Omental fat pad (tissue), 4 donors: ENCODE results near the gene DENND5B. TPM values are rescaled to one million over a fixed set of nuclear protein-coding genes. Genes with fewer than 3 reads are reported as not detected.
"Not testable (repeated sequence)": the region's sequence is repeated elsewhere in the genome, so short reads cannot be mapped to it uniquely, and the experiment has no call there.

ENCODE experiments used
- ATAC-seq: fragments of 150-250 bp; one replicate; pipeline ENCODE4 v1.9.1; 2016; ENCODE audit warnings: mild to moderate bottlenecking, moderate library complexity; ENCODE audit not compliant: low FRiP score
- DNase-seq: peaks from one replicate; pipeline ENCODE4 v3.0.0-alpha.2; 2019; ENCODE audit warnings: low spot score
- CTCF ChIP-seq, 3 donors: fragments of 450-650 bp; IDR thresholded peaks; one replicate each; pipeline ENCODE4 v1.5.1; 2016 to 2017; ENCODE audit warnings: antibody characterized with exemption in 3 of 3, mild to moderate bottlenecking in 3 of 3, moderate library complexity in 2 of 3
- total RNA-seq, 4 donors: library from RNA; depleted of rRNA; stranded (reverse); fragments of >200 nt; gene quantifications; one replicate each; pipeline ENCODE4 v1.1.0, GENCODE V29; 2016

The DENND5B gene
- total RNA-seq, 4 donors from 2014 or later, result 9.1 to 17.1 (median 15.8) TPM

GRCh38 chr12:31482816-31483215 is 108.1 kb downstream of the DENND5B start:
- DNase-seq (no peak), ATAC-seq (no peak)
- no peak for TF ChIP-seq CTCF (IDR thresholded peaks at IDR 0.05)

DNA sequence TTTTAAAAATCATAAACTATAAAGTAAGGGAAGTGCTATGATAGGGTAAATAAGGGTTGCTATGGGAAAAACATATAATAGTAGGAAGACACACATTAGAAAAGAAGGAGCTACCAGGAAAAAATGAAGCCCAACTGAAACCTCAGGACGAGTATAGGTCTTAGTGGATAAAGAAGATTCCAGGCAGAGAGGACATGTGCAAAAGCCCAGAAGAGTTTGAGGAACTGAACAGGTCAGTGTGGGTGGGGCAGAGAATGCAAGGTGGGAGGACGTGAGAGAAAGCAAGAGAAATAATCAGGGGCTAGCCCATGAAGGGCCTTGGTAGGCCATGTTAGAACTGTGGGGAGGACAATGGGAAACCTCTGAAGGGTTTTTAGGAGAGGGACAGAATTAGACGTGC is 109.5 kb downstream of the DENND5B start:
- ATAC-seq (no peak), DNase-seq (no peak)
- TF ChIP-seq CTCF (IDR thresholded peaks at IDR 0.05), result no peak

GRCh38 chr12:31479516-31480210 is 111.3 kb downstream of the DENND5B start:
- DNase-seq, result no peak
- ATAC-seq, result no peak
- no peak for TF ChIP-seq CTCF (IDR thresholded peaks at IDR 0.05)

DNA sequence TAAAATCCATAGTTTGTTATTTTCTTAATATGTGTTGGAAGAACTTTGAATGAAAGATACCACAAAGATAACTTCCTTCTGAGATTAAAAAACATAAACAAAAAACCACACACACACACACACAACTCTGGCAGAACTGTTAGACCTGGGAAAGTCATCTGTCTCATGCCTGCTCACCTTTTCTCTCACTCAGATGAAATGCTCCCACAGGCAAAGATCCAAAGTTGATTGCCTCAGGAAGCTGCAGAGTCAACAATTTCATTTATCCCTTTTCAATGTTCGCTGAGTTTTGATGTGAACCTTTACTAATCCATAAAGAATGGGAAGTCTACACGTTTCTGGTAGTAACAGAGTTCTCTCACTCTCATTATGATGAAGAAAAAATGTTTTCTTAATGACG is 112.0 kb downstream of the DENND5B start:
- DNase-seq (no peak), ATAC-seq (no peak)
- no peak for TF ChIP-seq CTCF (IDR thresholded peaks at IDR 0.05)

DNA sequence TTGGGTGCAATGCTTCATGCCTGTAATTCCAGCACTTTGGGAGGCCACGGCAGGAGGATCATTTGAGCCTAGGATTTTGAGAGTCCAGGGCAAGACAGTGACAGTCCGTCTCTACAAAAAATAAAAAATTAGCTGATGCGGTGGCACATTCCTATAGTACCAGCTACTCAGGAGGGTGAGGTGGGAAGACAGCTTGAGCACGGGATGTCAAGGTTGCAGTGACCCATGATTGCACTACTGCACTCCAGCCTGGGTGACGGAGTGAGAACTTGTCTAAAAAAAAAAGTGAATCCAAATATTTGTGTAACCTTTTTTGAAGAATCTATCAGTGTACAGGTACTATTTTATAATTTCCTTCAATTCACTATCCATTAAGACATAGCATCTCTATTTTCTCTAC is 112.5 kb downstream of the DENND5B start:
- DNase-seq (no peak), ATAC-seq (no peak)
- TF ChIP-seq CTCF (IDR thresholded peaks at IDR 0.05), result no peak

- DNase-seq (no peak), ATAC-seq (no peak)
- TF ChIP-seq CTCF (IDR thresholded peaks at IDR 0.05), result no peak
These were observed 113.2 kb downstream of the DENND5B start for GRCh38 chr12:31477687-31478086.

- no peak for DNase-seq
- ATAC-seq, result no peak
- no peak for TF ChIP-seq CTCF (IDR thresholded peaks at IDR 0.05)
These were observed 114.5 kb downstream of the DENND5B start for GRCh38 chr12:31476437-31476836.

GRCh38 chr12:31475610-31476009 is 115.3 kb downstream of the DENND5B start:
- not testable (repeated sequence) for DNase-seq, ATAC-seq
